ENCODE results near the gene MTMR10. TPM values are rescaled to one million over a fixed set of nuclear protein-coding genes. Genes with fewer than 3 reads are reported as not detected.
A peak's percentile ranks its signal among the peaks of the same experiment; 100 is the strongest.

Gene MTMR10
- total RNA-seq, 1 donor from 2014 or later: 36.2 TPM

- intact Hi-C loops (cut with DNase I): no loop called here
- no peak for TF ChIP-seq CTCF (IDR thresholded peaks at IDR 0.05)
- ATAC-seq: no peak
- Histone ChIP-seq H3K36me3 (no peaks in the 10 kb centered on the region), H3K4me3 (no peak overlapping the region), H3K27me3 (no peaks in the 10 kb centered on the region), H3K4me1 (no peaks in the 10 kb centered on the region), H3K27ac (no peak overlapping the region), H3K9me3 (no peaks in the 10 kb centered on the region)
- DNase-seq: no peak
Measured at GRCh38 chr15:31027910-31028578, 36.6 kb upstream of the MTMR10 start.

- H3K36me3 ChIP-seq: no peaks in the 10 kb centered on the region
- TF ChIP-seq CTCF (IDR thresholded peaks at IDR 0.05): no peak
- ATAC-seq: no peak
- no peak for DNase-seq
- no peaks in the 10 kb centered on the region for H3K9me3 ChIP-seq
- H3K4me3 ChIP-seq: no peak overlapping the region
- H3K27me3 ChIP-seq: no peaks in the 10 kb centered on the region
- H3K4me1 ChIP-seq: no peaks in the 10 kb centered on the region
- no peak overlapping the region for H3K27ac ChIP-seq
- intact Hi-C loops (cut with DNase I): no loop called here
Measured at GRCh38 chr15:31025996-31026395, 34.6 kb upstream of the MTMR10 start.

- no peak for ATAC-seq
- Histone ChIP-seq H3K27ac (no peak overlapping the region), H3K4me1 (no peaks in the 10 kb centered on the region), H3K9me3 (no peaks in the 10 kb centered on the region), H3K27me3 (no peaks in the 10 kb centered on the region), H3K36me3 (no peaks in the 10 kb centered on the region), H3K4me3 (no peak overlapping the region)
- no peak for DNase-seq
- intact Hi-C loops (cut with DNase I): no loop called here
- TF ChIP-seq CTCF (IDR thresholded peaks at IDR 0.05): no peak
Measured at GRCh38 chr15:31024979-31025378, 33.6 kb upstream of the MTMR10 start.

- ATAC-seq (peak; percentile 45), DNase-seq (no peak)
- no peaks in the 10 kb centered on the region for H3K4me1 ChIP-seq
- no peak overlapping the region for H3K27ac ChIP-seq
- H3K36me3 ChIP-seq: no peaks in the 10 kb centered on the region
- H3K4me3 ChIP-seq: no peak overlapping the region
- no peaks in the 10 kb centered on the region for H3K27me3 ChIP-seq
- no peaks in the 10 kb centered on the region for H3K9me3 ChIP-seq
- intact Hi-C loops (cut with DNase I): no loop called here
- no peak for TF ChIP-seq CTCF (IDR thresholded peaks at IDR 0.05)
Measured at GRCh38 chr15:31024330-31024729, 32.9 kb upstream of the MTMR10 start.

- H3K4me3 ChIP-seq: no peak overlapping the region
- no peaks in the 10 kb centered on the region for H3K9me3 ChIP-seq
- no peaks in the 10 kb centered on the region for H3K36me3 ChIP-seq
- ATAC-seq (no peak), DNase-seq (no peak)
- intact Hi-C loops (cut with DNase I): no loop called here
- TF ChIP-seq CTCF (IDR thresholded peaks at IDR 0.05): no peak
- no peaks in the 10 kb centered on the region for H3K4me1 ChIP-seq
- H3K27ac ChIP-seq: no peak overlapping the region
- H3K27me3 ChIP-seq: no peaks in the 10 kb centered on the region
Measured at GRCh38 chr15:31023841-31024240, 32.4 kb upstream of the MTMR10 start.

Measured in upper lobe of right lung (tissue), 1 donor.